ENCODE data around the gene TAF1C.

DNA sequence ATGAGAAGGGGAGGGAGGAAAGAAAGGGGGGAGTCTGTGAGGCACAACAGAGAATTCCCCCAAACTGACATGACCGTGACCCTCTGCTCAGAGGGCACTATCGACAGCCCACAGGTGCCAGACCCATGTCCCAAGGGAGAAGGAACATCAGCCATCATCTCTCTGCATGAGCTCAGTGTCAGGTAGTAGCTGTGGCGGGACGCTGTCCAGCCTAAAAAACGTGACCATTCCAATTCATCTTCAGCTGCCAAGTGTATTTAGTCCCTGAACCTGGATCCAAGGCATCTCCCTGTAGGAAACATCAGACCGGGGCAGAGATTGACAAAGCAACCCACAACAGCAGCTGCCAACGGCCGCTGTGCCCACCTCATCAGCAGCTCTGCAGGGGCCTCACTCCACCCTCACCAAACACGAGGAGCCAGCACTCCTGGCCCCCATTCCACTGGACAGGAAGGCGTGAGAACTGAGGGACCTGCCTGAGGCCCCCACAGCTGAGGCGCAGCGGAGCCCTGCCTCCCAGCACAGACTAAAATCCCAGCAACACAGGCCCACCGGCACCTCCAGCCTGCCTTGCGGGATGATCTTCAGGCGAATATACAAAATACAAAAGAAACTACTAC, 8.6 kb downstream of the TAF1C start:
- TF ChIP-seq, protein P1, sequence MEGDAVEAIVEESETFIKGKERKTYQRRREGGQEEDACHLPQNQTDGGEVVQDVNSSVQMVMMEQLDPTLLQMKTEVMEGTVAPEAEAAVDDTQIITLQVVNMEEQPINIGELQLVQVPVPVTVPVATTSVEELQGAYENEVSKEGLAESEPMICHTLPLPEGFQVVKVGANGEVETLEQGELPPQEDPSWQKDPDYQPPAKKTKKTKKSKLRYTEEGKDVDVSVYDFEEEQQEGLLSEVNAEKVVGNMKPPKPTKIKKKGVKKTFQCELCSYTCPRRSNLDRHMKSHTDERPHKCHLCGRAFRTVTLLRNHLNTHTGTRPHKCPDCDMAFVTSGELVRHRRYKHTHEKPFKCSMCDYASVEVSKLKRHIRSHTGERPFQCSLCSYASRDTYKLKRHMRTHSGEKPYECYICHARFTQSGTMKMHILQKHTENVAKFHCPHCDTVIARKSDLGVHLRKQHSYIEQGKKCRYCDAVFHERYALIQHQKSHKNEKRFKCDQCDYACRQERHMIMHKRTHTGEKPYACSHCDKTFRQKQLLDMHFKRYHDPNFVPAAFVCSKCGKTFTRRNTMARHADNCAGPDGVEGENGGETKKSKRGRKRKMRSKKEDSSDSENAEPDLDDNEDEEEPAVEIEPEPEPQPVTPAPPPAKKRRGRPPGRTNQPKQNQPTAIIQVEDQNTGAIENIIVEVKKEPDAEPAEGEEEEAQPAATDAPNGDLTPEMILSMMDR (IDR thresholded peaks at IDR 0.05) = no peak
- no peak for TF ChIP-seq POLR2A (IDR thresholded peaks at IDR 0.05)
- TF ChIP-seq EP300 (IDR thresholded peaks at IDR 0.05) = no peak

Data from sigmoid colon (tissue), 4 donors.